VCaP (cell line): Measurements from ENCODE around the gene E2F3.

Experiments used
- H3K27ac ChIP-seq: fragments of 450-650 bp; 2 replicates; pipeline ENCODE4 v1.5.1; 2017
- CTCF ChIP-seq: fragments of 450-650 bp; conservative IDR thresholded peaks from 2 replicates; pipeline ENCODE4 v1.5.1; 2017; ENCODE audit warnings: mild to moderate bottlenecking, moderate library complexity

The E2F3 gene

DNA sequence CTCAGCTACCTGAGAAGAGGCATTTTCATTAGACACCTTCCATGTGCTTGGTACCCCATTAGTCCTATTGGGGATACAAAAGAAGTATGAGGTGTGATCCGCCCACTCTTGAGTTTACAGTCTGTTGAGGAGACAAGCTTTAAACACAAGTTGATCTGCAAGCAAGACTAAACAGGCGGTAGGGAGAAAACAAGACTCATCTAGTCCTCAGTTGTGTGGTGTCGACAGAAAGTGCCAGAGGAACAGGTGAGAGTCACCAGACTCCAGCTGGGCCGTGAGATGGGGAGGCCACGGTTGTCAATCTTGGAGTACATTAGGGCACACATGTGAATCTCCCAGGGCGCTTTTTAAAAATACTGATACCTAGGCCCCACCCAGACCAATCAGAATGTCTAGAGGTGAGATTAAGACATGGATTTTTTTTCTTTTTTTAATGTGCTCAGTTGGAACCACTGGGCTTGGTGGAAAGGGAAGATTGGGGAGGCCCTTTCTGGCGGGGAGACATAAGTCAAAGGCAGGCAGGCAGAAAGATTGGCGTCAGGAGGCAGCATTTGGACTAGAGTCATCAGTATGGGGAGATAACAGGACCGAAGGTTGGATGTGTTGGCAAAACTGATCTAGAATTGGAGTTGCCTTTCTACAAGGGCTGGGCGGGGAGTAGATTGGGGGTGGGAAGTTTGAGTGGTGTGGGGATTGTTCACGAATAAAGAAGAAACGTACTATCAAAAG is 10.4 kb downstream of the E2F3 start:
- TF ChIP-seq CTCF, result no peak
- H3K27ac ChIP-seq, result no peak overlapping the region

GRCh38 chr6:20412682-20413073 is 11.0 kb downstream of the E2F3 start:
- H3K27ac ChIP-seq, result no peak overlapping the region
- no peak for TF ChIP-seq CTCF

GRCh38 chr6:20413826-20414225 is 12.1 kb downstream of the E2F3 start:
- no peak for TF ChIP-seq CTCF
- no peak overlapping the region for H3K27ac ChIP-seq

DNA sequence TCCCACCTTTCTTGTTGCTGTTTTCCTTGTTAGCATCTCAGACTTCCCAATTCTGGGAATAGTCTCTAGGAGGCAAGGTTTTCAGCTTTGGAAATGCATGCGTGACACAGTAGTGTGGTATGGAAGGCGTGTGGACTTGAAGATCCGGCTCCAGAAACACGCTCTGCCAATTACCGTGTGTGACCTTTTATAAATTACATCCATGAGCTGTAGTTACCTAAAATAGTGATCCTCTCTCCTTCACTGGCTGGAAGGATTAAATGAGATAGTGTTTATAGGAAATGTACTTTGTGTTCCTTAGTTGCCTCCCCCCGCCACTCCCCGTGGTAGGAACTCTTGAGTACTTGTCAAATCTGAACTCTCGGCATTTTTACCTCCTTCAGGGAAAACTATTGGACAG is 13.0 kb downstream of the E2F3 start:
- no peak for TF ChIP-seq CTCF
- H3K27ac ChIP-seq, result peak overlapping the region; percentile 82

- H3K27ac ChIP-seq, result peak overlapping the region; percentile 82
- no peak for TF ChIP-seq CTCF
Observed at GRCh38 chr6:20415304-20415703, 13.6 kb downstream of the E2F3 start.

DNA sequence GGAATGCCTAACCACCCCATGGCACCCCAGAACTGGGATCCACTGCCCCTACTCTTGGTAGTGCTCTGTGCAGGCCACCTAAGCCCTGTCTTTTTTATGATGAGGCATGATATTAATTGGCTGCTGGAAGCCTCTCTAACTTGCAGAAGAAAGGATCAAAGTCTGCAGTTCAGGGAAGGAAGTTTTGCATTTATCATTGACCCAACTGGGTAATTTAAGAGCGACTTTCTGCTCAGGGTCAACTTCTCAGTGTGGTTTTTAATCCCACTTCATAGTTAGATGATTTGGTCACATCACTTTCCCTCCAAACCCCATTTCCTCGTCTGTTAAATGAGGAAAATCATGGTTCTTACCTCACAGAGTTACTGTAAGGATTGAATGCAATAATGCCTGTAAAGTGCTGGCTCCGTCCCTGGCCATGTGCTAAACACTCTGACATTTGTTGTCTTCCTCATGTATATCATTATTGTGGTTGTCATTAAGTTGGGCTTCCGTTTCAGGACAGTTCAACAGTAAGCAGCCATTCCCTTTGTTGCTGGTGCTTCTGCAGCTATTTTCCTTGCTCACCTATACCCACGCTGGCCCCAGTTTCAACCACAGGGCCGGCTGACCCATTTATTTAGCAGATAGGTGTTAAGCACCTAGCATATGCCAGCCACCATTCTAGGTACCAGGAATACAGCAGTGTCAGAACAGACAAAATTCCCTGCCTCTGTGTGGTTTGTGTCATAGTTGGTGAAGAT is 14.2 kb downstream of the E2F3 start:
- H3K27ac ChIP-seq, result peak overlapping the region; percentile 82
- no peak for TF ChIP-seq CTCF

DNA sequence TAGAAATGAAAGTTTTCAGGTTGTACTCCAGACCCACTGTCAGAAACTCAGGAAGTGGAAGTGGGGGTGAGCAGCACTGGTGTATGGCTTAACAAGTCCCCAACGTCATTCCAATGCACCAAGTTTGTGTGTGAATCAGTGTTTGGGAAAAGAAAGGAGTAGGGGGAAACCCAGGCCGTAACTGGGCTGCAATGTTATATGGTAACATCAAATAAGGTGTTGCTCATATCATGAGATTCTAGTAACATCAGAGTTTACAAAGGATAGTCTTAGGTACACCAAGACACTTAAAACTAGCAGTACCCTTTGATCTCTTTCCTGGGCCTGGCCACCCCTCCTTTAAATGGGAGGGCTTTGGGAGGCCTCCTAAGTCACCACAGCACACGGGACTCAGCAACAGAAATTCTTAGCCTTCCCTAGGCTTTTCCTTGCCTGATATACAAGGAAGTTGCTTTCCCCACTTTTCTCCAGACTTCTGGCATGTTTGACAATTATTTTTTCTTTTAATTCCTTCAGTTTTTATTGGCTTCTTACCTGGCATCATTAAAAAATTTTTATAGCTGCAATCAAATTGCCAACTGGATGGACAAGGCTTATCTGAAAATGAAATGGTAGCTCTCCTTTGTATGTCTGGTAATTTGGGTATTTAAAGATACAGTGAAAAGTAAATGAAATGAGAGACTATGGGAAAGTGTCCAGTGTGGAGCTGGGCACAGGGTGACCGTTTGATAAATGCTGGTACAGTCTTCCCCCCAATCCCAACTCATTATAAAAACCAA is 15.1 kb downstream of the E2F3 start:
- peak overlapping the region; percentile 82 for H3K27ac ChIP-seq
- no peak for TF ChIP-seq CTCF
